ENCODE measurements around the gene FBXO39.
"Not testable (repeated sequence)": the region's sequence is repeated elsewhere in the genome, so short reads cannot be mapped to it uniquely, and the experiment has no call there.

GRCh38 chr17:6816368-6816767 lies 40.4 kb downstream of the FBXO39 start:
- not testable (repeated sequence) for TF ChIP-seq CTCF, POLR2A (IDR thresholded peaks at IDR 0.05)

All from adrenal gland (tissue), 5 donors.